Measurements from ENCODE around the gene PKD1L1.

The PKD1L1 gene

GRCh38 chr7:47788083-47788482, 160.2 kb downstream of the PKD1L1 start:
- DNase-seq (ENCODE audit: low spot score): no peak

GRCh38 chr7:47787249-47788069, 160.8 kb downstream of the PKD1L1 start:
- DNase-seq (ENCODE audit: low spot score): no peak

GRCh38 chr7:47786557-47787248, 161.6 kb downstream of the PKD1L1 start:
- DNase-seq (ENCODE audit: low spot score): peak; percentile 92

GRCh38 chr7:47785923-47786556, 162.2 kb downstream of the PKD1L1 start:
- DNase-seq (ENCODE audit: low spot score): no peak

- peak; percentile 70 for DNase-seq (ENCODE audit: low spot score)
Measured at GRCh38 chr7:47783456-47784223, 164.6 kb downstream of the PKD1L1 start.

GRCh38 chr7:47782792-47783191, 165.5 kb downstream of the PKD1L1 start:
- no peak for DNase-seq (ENCODE audit: low spot score)

GRCh38 chr7:47782022-47782421, 166.2 kb downstream of the PKD1L1 start:
- peak; percentile 31 for DNase-seq (ENCODE audit: low spot score)

GRCh38 chr7:47780555-47780954, 167.7 kb downstream of the PKD1L1 start:
- DNase-seq (ENCODE audit: low spot score): no peak

GRCh38 chr7:47779341-47779771, 168.9 kb downstream of the PKD1L1 start:
- DNase-seq (ENCODE audit: low spot score): no peak

- DNase-seq (ENCODE audit: low spot score): no peak
Measured at GRCh38 chr7:47778153-47778661, 170.1 kb downstream of the PKD1L1 start.

GRCh38 chr7:47777531-47778152, 170.6 kb downstream of the PKD1L1 start:
- no peak for DNase-seq (ENCODE audit: low spot score)

GRCh38 chr7:47776335-47776734, 171.9 kb downstream of the PKD1L1 start:
- DNase-seq (ENCODE audit: low spot score): no peak

GRCh38 chr7:47775238-47775637, 173.0 kb downstream of the PKD1L1 start:
- no peak for DNase-seq (ENCODE audit: low spot score)

- DNase-seq (ENCODE audit: low spot score): no peak
Measured at GRCh38 chr7:47772492-47772891, 175.8 kb downstream of the PKD1L1 start.

GRCh38 chr7:47771990-47772360, 176.3 kb downstream of the PKD1L1 start:
- DNase-seq (ENCODE audit: low spot score): no peak

- peak; percentile 63 for DNase-seq (ENCODE audit: low spot score)
Measured at GRCh38 chr7:47771336-47771989, 176.8 kb downstream of the PKD1L1 start.

GRCh38 chr7:47766126-47766525, 182.1 kb downstream of the PKD1L1 start:
- no peak for DNase-seq (ENCODE audit: low spot score)

- DNase-seq (ENCODE audit: low spot score): no peak
Measured at GRCh38 chr7:47765373-47765979, 182.8 kb downstream of the PKD1L1 start.

GRCh38 chr7:47764746-47765145, 183.5 kb downstream of the PKD1L1 start:
- no peak for DNase-seq (ENCODE audit: low spot score)

All from GM03348 (cell line).